HEK293 (cell line): ENCODE data around the gene PPP5C.

Experiments used
- GLIS2 ChIP-seq: fragments of 450-650 bp; formaldehyde crosslinking; IDR thresholded peaks from 2 replicates; pipeline ENCODE4 v1.5.1; 2016; ENCODE audit warnings: missing biosample characterization, missing genetic modification characterization
- HOXD13 ChIP-seq: sonication (generic); formaldehyde crosslinking; IDR thresholded peaks from 2 replicates; pipeline ENCODE4 v1.8.0; 2022; ENCODE audit warnings: missing genetic modification reagents, borderline replicate concordance
- SP2 ChIP-seq: fragments of 450-650 bp; formaldehyde crosslinking; IDR thresholded peaks from 2 replicates; pipeline ENCODE4 v1.5.1; 2016; ENCODE audit warnings: missing biosample characterization, missing genetic modification characterization
- ZBTB48 ChIP-seq: fragments of 450-650 bp; formaldehyde crosslinking; IDR thresholded peaks from 2 replicates; pipeline ENCODE4 v1.5.1; 2016; ENCODE audit warnings: missing biosample characterization, missing genetic modification characterization
- ZBTB7A ChIP-seq: fragments of 450-650 bp; formaldehyde crosslinking; IDR thresholded peaks from 2 replicates; pipeline ENCODE4 v1.5.1; 2016; ENCODE audit warnings: low read depth, missing biosample characterization, missing genetic modification characterization
- ZBTB8A ChIP-seq: fragments of 450-650 bp; formaldehyde crosslinking; IDR thresholded peaks from 2 replicates; pipeline ENCODE4 v1.5.1; 2016; ENCODE audit warnings: missing biosample characterization, missing genetic modification characterization
- ZNF350 ChIP-seq: fragments of 450-650 bp; formaldehyde crosslinking; IDR thresholded peaks from 2 replicates; pipeline ENCODE4 v1.5.0; 2017; ENCODE audit warnings: missing biosample characterization, mild to moderate bottlenecking, missing genetic modification characterization
- ZNF391 ChIP-seq: fragments of 450-650 bp; formaldehyde crosslinking; IDR thresholded peaks from 2 replicates; pipeline ENCODE4 v1.5.1; 2016; ENCODE audit warnings: low read depth, missing biosample characterization, missing genetic modification characterization, borderline replicate concordance
- TF ChIP-seq, protein P1 (sequence below): fragments of 450-650 bp; formaldehyde crosslinking; IDR thresholded peaks from 2 replicates; pipeline ENCODE4 v1.5.1; 2016; ENCODE audit warnings: missing biosample characterization, missing genetic modification characterization
- TF ChIP-seq, protein P2 (sequence below): fragments of 450-650 bp; formaldehyde crosslinking; IDR thresholded peaks from 2 replicates; pipeline ENCODE4 v1.5.1; 2016; ENCODE audit warnings: missing biosample characterization, missing genetic modification characterization

DNA sequence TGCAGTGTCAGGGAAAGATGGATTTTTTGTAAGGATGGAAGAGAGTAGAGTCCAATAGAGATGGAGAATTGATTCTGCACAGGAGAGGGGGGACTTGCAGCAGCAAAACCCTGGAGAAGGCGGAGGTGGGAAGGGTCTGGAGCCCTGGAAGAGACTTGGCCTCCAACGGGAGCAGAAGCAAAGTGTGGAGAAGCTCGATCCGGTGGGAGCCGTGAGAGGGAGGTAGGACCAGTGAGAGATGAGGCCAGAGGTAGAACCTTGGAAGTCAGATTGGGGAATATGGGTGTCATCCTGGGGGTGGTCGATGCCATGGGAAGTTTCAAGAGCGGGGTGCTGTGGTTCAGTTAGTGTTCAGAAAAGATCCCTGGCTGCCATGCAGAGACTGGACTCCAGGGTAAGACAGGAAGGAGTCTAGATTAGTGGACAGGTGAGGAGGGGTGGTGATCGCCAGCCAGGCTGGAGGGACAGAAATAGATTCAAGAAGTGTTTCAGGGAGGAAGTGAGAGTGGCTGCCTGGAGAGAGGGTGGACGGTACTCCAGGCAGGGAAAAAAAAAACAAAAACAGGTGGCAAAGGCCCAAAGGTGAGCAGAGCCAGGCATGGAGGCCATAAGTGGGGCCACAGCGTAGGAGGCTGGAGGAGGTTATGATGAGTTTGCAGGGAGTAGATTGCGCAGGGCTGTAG, 2.6 kb downstream of the PPP5C start:
- TF ChIP-seq, protein P1, sequence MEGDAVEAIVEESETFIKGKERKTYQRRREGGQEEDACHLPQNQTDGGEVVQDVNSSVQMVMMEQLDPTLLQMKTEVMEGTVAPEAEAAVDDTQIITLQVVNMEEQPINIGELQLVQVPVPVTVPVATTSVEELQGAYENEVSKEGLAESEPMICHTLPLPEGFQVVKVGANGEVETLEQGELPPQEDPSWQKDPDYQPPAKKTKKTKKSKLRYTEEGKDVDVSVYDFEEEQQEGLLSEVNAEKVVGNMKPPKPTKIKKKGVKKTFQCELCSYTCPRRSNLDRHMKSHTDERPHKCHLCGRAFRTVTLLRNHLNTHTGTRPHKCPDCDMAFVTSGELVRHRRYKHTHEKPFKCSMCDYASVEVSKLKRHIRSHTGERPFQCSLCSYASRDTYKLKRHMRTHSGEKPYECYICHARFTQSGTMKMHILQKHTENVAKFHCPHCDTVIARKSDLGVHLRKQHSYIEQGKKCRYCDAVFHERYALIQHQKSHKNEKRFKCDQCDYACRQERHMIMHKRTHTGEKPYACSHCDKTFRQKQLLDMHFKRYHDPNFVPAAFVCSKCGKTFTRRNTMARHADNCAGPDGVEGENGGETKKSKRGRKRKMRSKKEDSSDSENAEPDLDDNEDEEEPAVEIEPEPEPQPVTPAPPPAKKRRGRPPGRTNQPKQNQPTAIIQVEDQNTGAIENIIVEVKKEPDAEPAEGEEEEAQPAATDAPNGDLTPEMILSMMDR = no peak
- TF ChIP-seq ZNF350 (no peak), ZNF391 (tag by site-specific recombination) (no peak), SP2 (no peak), ZBTB48 (no peak), GLIS2 (no peak), HOXD13 (CRISPR knock-in tag) (no peak), ZBTB8A (no peak), ZBTB7A (tag by site-specific recombination) (no peak)
- TF ChIP-seq, protein P2, sequence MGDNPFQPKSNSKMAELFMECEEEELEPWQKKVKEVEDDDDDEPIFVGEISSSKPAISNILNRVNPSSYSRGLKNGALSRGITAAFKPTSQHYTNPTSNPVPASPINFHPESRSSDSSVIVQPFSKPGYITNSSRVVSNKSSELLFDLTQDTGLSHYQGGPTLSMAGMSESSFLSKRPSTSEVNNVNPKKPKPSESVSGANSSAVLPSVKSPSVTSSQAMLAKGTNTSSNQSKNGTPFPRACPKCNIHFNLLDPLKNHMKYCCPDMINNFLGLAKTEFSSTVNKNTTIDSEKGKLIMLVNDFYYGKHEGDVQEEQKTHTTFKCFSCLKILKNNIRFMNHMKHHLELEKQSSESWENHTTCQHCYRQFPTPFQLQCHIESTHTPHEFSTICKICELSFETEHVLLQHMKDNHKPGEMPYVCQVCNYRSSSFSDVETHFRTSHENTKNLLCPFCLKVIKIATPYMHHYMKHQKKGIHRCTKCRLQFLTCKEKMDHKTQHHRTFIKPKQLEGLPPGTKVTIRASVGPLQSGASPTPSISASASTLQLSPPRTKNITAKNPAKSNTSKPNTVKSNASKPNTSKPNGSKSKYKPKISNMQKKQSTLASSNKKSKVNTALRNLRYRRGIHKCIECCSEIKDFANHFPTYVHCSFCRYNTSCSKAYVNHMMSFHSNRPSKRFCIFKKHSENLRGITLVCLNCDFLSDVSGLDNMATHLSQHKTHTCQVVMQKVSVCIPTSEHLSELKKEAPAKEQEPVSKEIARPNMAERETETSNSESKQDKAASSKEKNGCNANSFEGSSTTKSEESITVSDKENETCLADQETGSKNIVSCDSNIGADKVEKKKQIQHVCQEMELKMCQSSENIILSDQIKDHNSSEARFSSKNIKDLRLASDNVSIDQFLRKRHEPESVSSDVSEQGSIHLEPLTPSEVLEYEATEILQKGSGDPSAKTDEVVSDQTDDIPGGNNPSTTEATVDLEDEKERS = no peak
